H9 (cell line): Measurements from ENCODE around the gene NXN. TPM values are rescaled to one million over a fixed set of nuclear protein-coding genes. Genes with fewer than 3 reads are reported as not detected.
A peak's percentile ranks its signal among the peaks of the same experiment; 100 is the strongest.

Source experiments
- DNase-seq: peaks from one replicate; pipeline ENCODE4 v3.0.0-alpha.2; 2017
- H2AFZ ChIP-seq: one replicate; pipeline ENCODE4 v1.6.1; 2013; ENCODE audit warnings: mild to moderate bottlenecking, low read length, control low read depth, moderate library complexity
- H2AK5ac ChIP-seq: 2 replicates; pipeline ENCODE4 v1.6.1; 2013; ENCODE audit warnings: low read length, control low read depth, mixed read lengths; ENCODE audit not compliant: insufficient read length
- H2BK120ac ChIP-seq: one replicate; pipeline ENCODE4 v1.6.1; 2013; ENCODE audit warnings: low read depth, mild to moderate bottlenecking, low read length, control low read depth, inconsistent platforms; ENCODE audit not compliant: poor library complexity, severe bottlenecking
- H2BK12ac ChIP-seq: 2 replicates; pipeline ENCODE4 v1.6.1; 2013; ENCODE audit warnings: low read length, control low read depth, mixed read lengths, low read depth; ENCODE audit not compliant: insufficient read length
- H2BK15ac ChIP-seq: 2 replicates; pipeline ENCODE4 v1.6.1; 2013; ENCODE audit warnings: low read depth, low read length, control low read depth
- H2BK20ac ChIP-seq: one replicate; pipeline ENCODE4 v1.6.1; 2013; ENCODE audit warnings: low read depth, mild to moderate bottlenecking, low read length, control low read depth, inconsistent platforms; ENCODE audit not compliant: poor library complexity, severe bottlenecking
- H2BK5ac ChIP-seq: 2 replicates; pipeline ENCODE4 v1.6.1; 2013; ENCODE audit warnings: low read length, control low read depth, mixed read lengths; ENCODE audit not compliant: insufficient read length
- H3K14ac ChIP-seq: 2 replicates; pipeline ENCODE4 v1.6.1; 2013; ENCODE audit warnings: low read length, control low read depth; ENCODE audit not compliant: insufficient read depth
- H3K18ac ChIP-seq: 2 replicates; pipeline ENCODE4 v1.6.1; 2013; ENCODE audit warnings: low read depth, mild to moderate bottlenecking, mixed read lengths, low read length, control low read depth; ENCODE audit not compliant: insufficient read length
- H3K23ac ChIP-seq: 2 replicates; pipeline ENCODE4 v1.6.1; 2013; ENCODE audit warnings: low read length, control low read depth, mixed read lengths, low read depth; ENCODE audit not compliant: insufficient read length
- H3K23me2 ChIP-seq: 2 replicates; pipeline ENCODE4 v1.6.1; 2013; ENCODE audit warnings: low read depth, mild to moderate bottlenecking, mixed read lengths, low read length, control low read depth; ENCODE audit not compliant: insufficient read length, poor library complexity, severe bottlenecking
- H3K27ac ChIP-seq: 2 replicates; pipeline ENCODE4 v1.5.1; 2013; ENCODE audit warnings: low read length, control low read depth, mixed read lengths, low read depth; ENCODE audit not compliant: insufficient read length
- H3K27me3 ChIP-seq: 2 replicates; pipeline ENCODE4 v1.6.1; 2013; ENCODE audit warnings: low read length, control low read depth, inconsistent platforms; ENCODE audit not compliant: insufficient read depth
- H3K4ac ChIP-seq: 2 replicates; pipeline ENCODE4 v1.6.1; 2013; ENCODE audit warnings: low read depth, mild to moderate bottlenecking, control low read depth, inconsistent platforms, low read length, moderate library complexity
- H3K4me1 ChIP-seq: 2 replicates; pipeline ENCODE4 v1.6.1; 2013; ENCODE audit warnings: low read length, control low read depth, inconsistent platforms; ENCODE audit not compliant: insufficient read depth
- H3K4me2 ChIP-seq: 2 replicates; pipeline ENCODE4 v1.6.1; 2013; ENCODE audit warnings: low read length, control low read depth, mixed read lengths; ENCODE audit not compliant: insufficient read length, insufficient read depth
- H3K56ac ChIP-seq: 2 replicates; pipeline ENCODE4 v1.6.1; 2013; ENCODE audit warnings: low read depth, mild to moderate bottlenecking, mixed read lengths, low read length, control low read depth; ENCODE audit not compliant: insufficient read length
- H3K79me1 ChIP-seq: 2 replicates; pipeline ENCODE4 v1.6.1; 2013; ENCODE audit warnings: low read depth, mild to moderate bottlenecking, moderate library complexity, low read length, control low read depth, inconsistent platforms; ENCODE audit not compliant: insufficient read depth, poor library complexity, severe bottlenecking
- H3K79me2 ChIP-seq: 2 replicates; pipeline ENCODE4 v1.6.1; 2013; ENCODE audit warnings: low read length, control low read depth, inconsistent platforms; ENCODE audit not compliant: insufficient read depth
- H3K9ac ChIP-seq: 2 replicates; pipeline ENCODE4 v1.6.1; 2013; ENCODE audit warnings: low read length, control low read depth, mixed read lengths; ENCODE audit not compliant: insufficient read length; ENCODE audit errors: extremely low read depth
- H3K9me3 ChIP-seq: one replicate; pipeline ENCODE4 v1.6.1; 2013; ENCODE audit warnings: low read depth, low read length, inconsistent platforms; ENCODE audit not compliant: control insufficient read depth
- H3T11ph ChIP-seq: one replicate; pipeline ENCODE4 v1.6.1; 2013; ENCODE audit warnings: mild to moderate bottlenecking, low read length, control low read depth, inconsistent platforms
- H4K20me1 ChIP-seq: one replicate; pipeline ENCODE4 v1.6.1; 2013; ENCODE audit not compliant: control insufficient read depth, insufficient read length, insufficient read depth
- H4K5ac ChIP-seq: 2 replicates; pipeline ENCODE4 v1.6.1; 2013; ENCODE audit warnings: low read depth, mild to moderate bottlenecking, mixed read lengths, low read length, control low read depth; ENCODE audit not compliant: insufficient read length
- H4K8ac ChIP-seq: replicated peaks from 2 replicates; pipeline ENCODE4 v1.6.1; 2013; ENCODE audit warnings: low read length, control low read depth, mixed read lengths, low read depth; ENCODE audit not compliant: insufficient read length
- H4K91ac ChIP-seq: 2 replicates; pipeline ENCODE4 v1.6.1; 2013; ENCODE audit warnings: low read depth, mild to moderate bottlenecking, moderate library complexity, mixed read lengths, low read length, control low read depth; ENCODE audit not compliant: insufficient read length
- H3K27ac Mint-ChIP-seq, 3 experiments: 2 replicates in 2 of 3; 3 replicates in 1 of 3; pipeline ENCODE4 v1.8.0; 2020 to 2021; ENCODE audit warnings: mixed read lengths in 3 of 3, mild to moderate bottlenecking in 1 of 3, moderate library complexity in 1 of 3
- H3K27me3 Mint-ChIP-seq: 2 replicates; pipeline ENCODE4 v1.8.0; 2021; ENCODE audit warnings: low read depth, mild to moderate bottlenecking, moderate library complexity, mixed read lengths
- H3K36me3 Mint-ChIP-seq, 3 experiments: 2 replicates in 2 of 3; 3 replicates in 1 of 3; pipeline ENCODE4 v1.8.0; 2020 to 2021; ENCODE audit warnings: low read depth in 3 of 3, mixed read lengths in 3 of 3; ENCODE audit not compliant: insufficient read depth in 1 of 3
- H3K4me1 Mint-ChIP-seq, 2 experiments: 2 replicates each; pipeline ENCODE4 v1.8.0; 2020; ENCODE audit warnings: mixed read lengths in 2 of 2
- H3K4me3 Mint-ChIP-seq, 2 experiments: 2 replicates in 1 of 2; 3 replicates in 1 of 2; pipeline ENCODE4 v1.8.0; 2020 to 2021; ENCODE audit warnings: mild to moderate bottlenecking in 2 of 2, mixed read lengths in 2 of 2, moderate library complexity in 1 of 2
- H3K9me3 Mint-ChIP-seq, 2 experiments: 2 replicates in 1 of 2; 3 replicates in 1 of 2; pipeline ENCODE4 v1.8.0; 2020; ENCODE audit warnings: mild to moderate bottlenecking in 2 of 2, mixed read lengths in 2 of 2, moderate library complexity in 1 of 2
- CTCF ChIP-seq: fragments of 200-600 bp; sonication (generic); conservative IDR thresholded peaks from 3 replicates; pipeline ENCODE4 v1.8.0; 2021; ENCODE audit warnings: antibody characterized with exemption, mild to moderate bottlenecking
- WGBS: extraction: QIAGEN DNeasy Blood & Tissue Kit; methylation state at CpG from one replicate; pipeline ENCODE4 v1.1.7; 2013; ENCODE audit warnings: missing lambda C conversion rate, low lambda C conversion rate, mixed read lengths; ENCODE audit not compliant: insufficient read length; ENCODE audit errors: extremely low coverage; 5-methylcytosine and 5-hydroxymethylcytosine counted together
- total RNA-seq: library from RNA; stranded (reverse); gene quantifications from 2 replicates; pipeline ENCODE4 v1.2.1, GENCODE V29; 2021

NXN gene
- total RNA-seq, 1 experiment from 2014 or later, result 93.6 TPM

GRCh38 chr17:863880-864279 is 115.7 kb downstream of the NXN start:
- Histone ChIP-seq H4K8ac (peak overlapping the region; percentile 53), H3T11ph (no peak overlapping the region), H4K5ac (no peak overlapping the region), H3K79me1 (peaks cover 3% of the 10 kb centered on the region), H2BK20ac (no peak overlapping the region), H3K9me3 (no peaks in the 10 kb centered on the region), H3K56ac (no peak overlapping the region), H3K18ac (no peak overlapping the region), H3K4me1 (no peaks in the 10 kb centered on the region), H3K27me3 (no peaks in the 10 kb centered on the region), H3K27ac (no peak overlapping the region), H3K9ac (no peak overlapping the region), H2BK5ac (no peak overlapping the region), H2BK120ac (no peak overlapping the region), H2BK15ac (no peak overlapping the region), H2AK5ac (no peak overlapping the region), H3K14ac (no peak overlapping the region), H3K4me2 (no peak overlapping the region), H3K79me2 (peaks cover 3% of the 10 kb centered on the region; the same call in 1 of the 2 replicates), H3K23me2 (no peaks in the 10 kb centered on the region), H4K20me1 (no peaks in the 10 kb centered on the region), H3K23ac (no peak overlapping the region), H2AFZ (no peak overlapping the region), H2BK12ac (no peak overlapping the region), H3K4ac (no peak overlapping the region), H4K91ac (no peak overlapping the region)
- no peaks in the 10 kb centered on the region for H3K9me3 Mint-ChIP-seq
- no peak overlapping the region for H3K4me3 Mint-ChIP-seq
- no peaks in the 10 kb centered on the region; the same call in 1 of the 2 replicates for H3K27me3 Mint-ChIP-seq
- H3K4me1 Mint-ChIP-seq, result peaks cover 14 to 18% of the 10 kb centered on the region in 2 experiments
- peaks cover 5 to 30% (median 21%) of the 10 kb centered on the region in 3 experiments; a peak in 6 of 7 replicates for H3K36me3 Mint-ChIP-seq
- peak overlapping the region in 2 of 3 experiments; percentile 2 to 68; a peak in 3 of 7 replicates for H3K27ac Mint-ChIP-seq
- no peak for TF ChIP-seq CTCF
- DNase-seq, result no peak
- no CpG with 5 or more reads among the region's 23 CpGs for WGBS
